Neural cell (in vitro differentiated cells): Measurements from ENCODE around the gene MBD3L2.

Experiments used
- POLR2AphosphoS5 ChIP-seq: IDR thresholded peaks from 2 replicates; pipeline ENCODE4 v1.6.1; 2012
- TF ChIP-seq, protein P1 (sequence below): fragments of 450-650 bp; IDR thresholded peaks from 2 replicates; pipeline ENCODE4 v1.5.1; 2014; ENCODE audit warnings: antibody characterized with exemption, mild to moderate bottlenecking, moderate library complexity; ENCODE audit not compliant: poor library complexity, severe bottlenecking

DNA sequence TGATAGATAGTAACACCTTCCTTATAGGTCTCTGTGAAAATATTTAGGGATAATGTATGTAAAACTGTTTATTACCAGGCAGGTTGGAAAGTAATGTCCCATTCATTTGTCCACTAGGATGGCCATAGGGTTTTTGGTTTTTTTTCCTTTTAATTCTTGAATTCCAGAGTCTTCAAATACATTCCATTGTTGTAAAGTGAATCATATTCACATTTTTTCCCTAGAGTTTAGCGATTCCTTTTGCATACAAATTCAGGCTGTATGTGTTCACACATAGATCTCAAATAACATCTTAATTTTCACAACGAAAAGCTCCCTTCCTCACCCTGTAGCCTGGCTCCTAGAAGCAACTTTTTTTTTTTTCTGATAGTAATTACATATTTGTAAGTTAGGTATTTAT lies 18.6 kb downstream of the MBD3L2 start:
- TF ChIP-seq, protein P1, sequence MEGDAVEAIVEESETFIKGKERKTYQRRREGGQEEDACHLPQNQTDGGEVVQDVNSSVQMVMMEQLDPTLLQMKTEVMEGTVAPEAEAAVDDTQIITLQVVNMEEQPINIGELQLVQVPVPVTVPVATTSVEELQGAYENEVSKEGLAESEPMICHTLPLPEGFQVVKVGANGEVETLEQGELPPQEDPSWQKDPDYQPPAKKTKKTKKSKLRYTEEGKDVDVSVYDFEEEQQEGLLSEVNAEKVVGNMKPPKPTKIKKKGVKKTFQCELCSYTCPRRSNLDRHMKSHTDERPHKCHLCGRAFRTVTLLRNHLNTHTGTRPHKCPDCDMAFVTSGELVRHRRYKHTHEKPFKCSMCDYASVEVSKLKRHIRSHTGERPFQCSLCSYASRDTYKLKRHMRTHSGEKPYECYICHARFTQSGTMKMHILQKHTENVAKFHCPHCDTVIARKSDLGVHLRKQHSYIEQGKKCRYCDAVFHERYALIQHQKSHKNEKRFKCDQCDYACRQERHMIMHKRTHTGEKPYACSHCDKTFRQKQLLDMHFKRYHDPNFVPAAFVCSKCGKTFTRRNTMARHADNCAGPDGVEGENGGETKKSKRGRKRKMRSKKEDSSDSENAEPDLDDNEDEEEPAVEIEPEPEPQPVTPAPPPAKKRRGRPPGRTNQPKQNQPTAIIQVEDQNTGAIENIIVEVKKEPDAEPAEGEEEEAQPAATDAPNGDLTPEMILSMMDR = no peak
- no peak for TF ChIP-seq POLR2AphosphoS5
